ENCODE results near the gene KCNQ1. TPM values are rescaled to one million over a fixed set of nuclear protein-coding genes. Genes with fewer than 3 reads are reported as not detected.

The KCNQ1 gene
- total and polyA plus RNA-seq, 2 of the 13 experiments (the other 11 are each of a cell fraction or from before 2014, with no cell fraction given) = 0.02 to 0.08 TPM

- TF ChIP-seq, protein P1, sequence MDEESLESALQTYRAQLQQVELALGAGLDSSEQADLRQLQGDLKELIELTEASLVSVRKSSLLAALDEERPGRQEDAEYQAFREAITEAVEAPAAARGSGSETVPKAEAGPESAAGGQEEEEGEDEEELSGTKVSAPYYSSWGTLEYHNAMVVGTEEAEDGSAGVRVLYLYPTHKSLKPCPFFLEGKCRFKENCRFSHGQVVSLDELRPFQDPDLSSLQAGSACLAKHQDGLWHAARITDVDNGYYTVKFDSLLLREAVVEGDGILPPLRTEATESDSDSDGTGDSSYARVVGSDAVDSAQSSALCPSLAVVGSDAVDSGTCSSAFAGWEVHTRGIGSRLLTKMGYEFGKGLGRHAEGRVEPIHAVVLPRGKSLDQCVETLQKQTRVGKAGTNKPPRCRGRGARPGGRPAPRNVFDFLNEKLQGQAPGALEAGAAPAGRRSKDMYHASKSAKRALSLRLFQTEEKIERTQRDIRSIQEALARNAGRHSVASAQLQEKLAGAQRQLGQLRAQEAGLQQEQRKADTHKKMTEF (CRISPR knock-in tag; IDR thresholded peaks at IDR 0.05) = peak; percentile 36; the same call in 1 of the 2 replicates
- TF ChIP-seq GFI1 (CRISPR knock-in tag; IDR thresholded peaks at IDR 0.05; ENCODE audit: borderline replicate concordance) = no peak
- TF ChIP-seq CAMTA2 (CRISPR knock-in tag; IDR thresholded peaks at IDR 0.05; ENCODE audit: borderline replicate concordance) = 0 out of 2 replicates have a peak, but pooled peaks have one; percentile 31
- TF ChIP-seq, protein P2, sequence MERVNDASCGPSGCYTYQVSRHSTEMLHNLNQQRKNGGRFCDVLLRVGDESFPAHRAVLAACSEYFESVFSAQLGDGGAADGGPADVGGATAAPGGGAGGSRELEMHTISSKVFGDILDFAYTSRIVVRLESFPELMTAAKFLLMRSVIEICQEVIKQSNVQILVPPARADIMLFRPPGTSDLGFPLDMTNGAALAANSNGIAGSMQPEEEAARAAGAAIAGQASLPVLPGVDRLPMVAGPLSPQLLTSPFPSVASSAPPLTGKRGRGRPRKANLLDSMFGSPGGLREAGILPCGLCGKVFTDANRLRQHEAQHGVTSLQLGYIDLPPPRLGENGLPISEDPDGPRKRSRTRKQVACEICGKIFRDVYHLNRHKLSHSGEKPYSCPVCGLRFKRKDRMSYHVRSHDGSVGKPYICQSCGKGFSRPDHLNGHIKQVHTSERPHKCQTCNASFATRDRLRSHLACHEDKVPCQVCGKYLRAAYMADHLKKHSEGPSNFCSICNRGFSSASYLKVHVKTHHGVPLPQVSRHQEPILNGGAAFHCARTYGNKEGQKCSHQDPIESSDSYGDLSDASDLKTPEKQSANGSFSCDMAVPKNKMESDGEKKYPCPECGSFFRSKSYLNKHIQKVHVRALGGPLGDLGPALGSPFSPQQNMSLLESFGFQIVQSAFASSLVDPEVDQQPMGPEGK (CRISPR knock-in tag; IDR thresholded peaks at IDR 0.05) = no peak; the same call in 1 of the 2 replicates
- no peak for TF ChIP-seq ZNF570 (CRISPR knock-in tag; IDR thresholded peaks at IDR 0.05; ENCODE audit: borderline replicate concordance)
- 0 out of 2 replicates have a peak, but pooled peaks have one; percentile 56 for TF ChIP-seq ZNF776 (CRISPR knock-in tag; IDR thresholded peaks at IDR 0.05)
- TF ChIP-seq RXRB (CRISPR knock-in tag; IDR thresholded peaks at IDR 0.05; ENCODE audit: borderline replicate concordance) = 0 out of 2 replicates have a peak, but pooled peaks have one; percentile 8
- peak; percentile 30 for TF ChIP-seq SAP130 (CRISPR knock-in tag; IDR thresholded peaks at IDR 0.05; ENCODE audit: low read depth)
- TF ChIP-seq ZNF646 (CRISPR knock-in tag; IDR thresholded peaks at IDR 0.05) = no peak
- no peak for TF ChIP-seq TRIM22 (IDR thresholded peaks at IDR 0.05)
- no peak for TF ChIP-seq ZNF224 (CRISPR knock-in tag; IDR thresholded peaks at IDR 0.05)
- TF ChIP-seq NKX3-1 (CRISPR knock-in tag; IDR thresholded peaks at IDR 0.05) = no peak
- peak; percentile 18; the same call in 1 of the 2 replicates for TF ChIP-seq RARA (CRISPR knock-in tag; IDR thresholded peaks at IDR 0.05)
- TF ChIP-seq ZNF350 (CRISPR knock-in tag; IDR thresholded peaks at IDR 0.05; ENCODE audit: borderline replicate concordance, low read depth) = no peak
- TF ChIP-seq HNRNPK (IDR thresholded peaks at IDR 0.05; ENCODE audit: low read depth, low read length, poor library complexity, severe bottlenecking) = peak; percentile 32
These were observed 255.8 kb downstream of the KCNQ1 start (continued) for GRCh38 chr11:2700415-2701211.

Measured in HepG2 (cell line).